Liver (tissue), 9 donors: ENCODE measurements around the gene SHROOM1. TPM values are rescaled to one million over a fixed set of nuclear protein-coding genes. Genes with fewer than 3 reads are reported as not detected.

Experiments used
- DNase-seq: peaks from one replicate; pipeline ENCODE4 v3.0.0-alpha.2; 2017; ENCODE audit warnings: low spot score
- H3K27ac ChIP-seq, 2 donors: one replicate each; pipeline ENCODE4 v1.7.0; 2013; ENCODE audit warnings: inconsistent platforms in 2 of 2, low read length in 2 of 2, control low read depth in 1 of 2, low read depth in 1 of 2, mild to moderate bottlenecking in 1 of 2
- H3K27me3 ChIP-seq, 4 donors: one replicate each; pipeline versions ENCODE4 v1.6.1 to v1.7.0; 2013; ENCODE audit warnings: low read length in 3 of 4, inconsistent platforms in 1 of 4, mild to moderate bottlenecking in 1 of 4, moderate library complexity in 1 of 4; ENCODE audit not compliant: control insufficient read depth in 4 of 4, insufficient read depth in 4 of 4
- H3K36me3 ChIP-seq, 4 donors: one replicate each; pipeline versions ENCODE4 v1.6.1 to v1.7.0; 2013; ENCODE audit warnings: low read length in 3 of 4, mild to moderate bottlenecking in 3 of 4, low read depth in 1 of 4, moderate library complexity in 1 of 4; ENCODE audit not compliant: control insufficient read depth in 4 of 4, insufficient read depth in 3 of 4
- H3K4me1 ChIP-seq, 4 donors: one replicate each; pipeline versions ENCODE4 v1.6.1 to v1.7.0; 2013; ENCODE audit warnings: low read length in 3 of 4, mild to moderate bottlenecking in 3 of 4, moderate library complexity in 1 of 4; ENCODE audit not compliant: control insufficient read depth in 4 of 4, insufficient read depth in 4 of 4
- H3K4me3 ChIP-seq, 3 donors: one replicate each; pipeline versions ENCODE4 v1.6.1 to v1.7.0; 2013; ENCODE audit warnings: low read length in 3 of 3, control low read depth in 1 of 3, low read depth in 1 of 3, mild to moderate bottlenecking in 1 of 3
- H3K9ac ChIP-seq, 2 donors: one replicate each; pipeline ENCODE4 v1.7.0; 2013; ENCODE audit warnings: low read length in 2 of 2, mild to moderate bottlenecking in 2 of 2, moderate library complexity in 2 of 2, control low read depth in 1 of 2, low read depth in 1 of 2
- H3K9me3 ChIP-seq, 4 donors: one replicate each; pipeline versions ENCODE4 v1.6.1 to v1.7.0; 2013; ENCODE audit warnings: low read length in 3 of 4; ENCODE audit not compliant: control insufficient read depth in 4 of 4
- EGR1 ChIP-seq, 2 donors: IDR thresholded peaks; 2 replicates each; pipeline ENCODE4 v1.6.1; 2016 to 2018; ENCODE audit warnings: antibody characterized with exemption in 2 of 2, low read depth in 2 of 2
- FOXA2 ChIP-seq: IDR thresholded peaks from 2 replicates; pipeline ENCODE4 v1.6.1; 2016; ENCODE audit warnings: antibody characterized with exemption
- GABPA ChIP-seq, 2 donors: IDR thresholded peaks in 1 of 2; conservative IDR thresholded peaks in 1 of 2; 2 replicates each; pipeline ENCODE4 v1.6.1; 2016; ENCODE audit warnings: antibody characterized with exemption in 2 of 2, mild to moderate bottlenecking in 1 of 2, moderate library complexity in 1 of 2
- NR2F2 ChIP-seq: IDR thresholded peaks from 2 replicates; pipeline ENCODE4 v1.6.1; 2016; ENCODE audit warnings: antibody characterized with exemption
- RAD21 ChIP-seq, 2 donors: IDR thresholded peaks; 2 replicates each; pipeline ENCODE4 v1.6.1; 2016; ENCODE audit warnings: antibody characterized with exemption in 2 of 2, mild to moderate bottlenecking in 2 of 2
- RXRA ChIP-seq, 2 donors: IDR thresholded peaks; 2 replicates each; pipeline ENCODE4 v1.6.1; 2017 to 2018; ENCODE audit warnings: antibody characterized with exemption in 2 of 2, mild to moderate bottlenecking in 1 of 2
- SP1 ChIP-seq: IDR thresholded peaks from 2 replicates; pipeline ENCODE4 v1.6.1; 2018; ENCODE audit warnings: antibody characterized with exemption, mild to moderate bottlenecking
- TAF1 ChIP-seq: conservative IDR thresholded peaks from 2 replicates; pipeline ENCODE4 v1.6.1; 2016; ENCODE audit warnings: antibody characterized with exemption, mild to moderate bottlenecking
- YY1 ChIP-seq: IDR thresholded peaks from 2 replicates; pipeline ENCODE4 v1.6.1; 2016; ENCODE audit warnings: antibody characterized with exemption, mild to moderate bottlenecking
- WGBS: extraction: QIAGEN DNeasy Blood & Tissue Kit; methylation state at CpG from one replicate; pipeline ENCODE4 v1.1.7; 2013; 5-methylcytosine and 5-hydroxymethylcytosine counted together
- polyA plus RNA-seq, 2 donors: library from polyadenylated mRNA; stranded (reverse) in 1 of 2; unstranded in 1 of 2; fragments of 200-250 nt in 1 of 2; fragments of >200 nt in 1 of 2; fragmentation: Nextera tagmentation in 1 of 2; extraction: Ambion mirVana in 1 of 2; gene quantifications; one replicate each; pipeline versions ENCODE4 v1.2.1 to v1.2.3, GENCODE V29; 2013 to 2015
- total RNA-seq, 2 donors: library from RNA; depleted of rRNA; stranded (reverse); fragments of >200 nt; gene quantifications; one replicate each; pipeline ENCODE4 v1.2.3, GENCODE V29; 2014
- TF ChIP-seq, protein P1 (sequence below): IDR thresholded peaks from 2 replicates; pipeline ENCODE4 v1.6.1; 2016; ENCODE audit warnings: antibody characterized with exemption, mild to moderate bottlenecking
- TF ChIP-seq, protein P2 (sequence below): IDR thresholded peaks from 2 replicates; pipeline ENCODE4 v1.6.1; 2016; ENCODE audit warnings: antibody characterized with exemption
- TF ChIP-seq, protein P3 (sequence below): IDR thresholded peaks from 2 replicates; pipeline ENCODE4 v1.6.1; 2016; ENCODE audit warnings: antibody characterized with exemption
- TF ChIP-seq, protein P4 (sequence below): fragments of 150-350 bp; IDR thresholded peaks from 2 replicates; pipeline ENCODE4 v1.5.1; 2017; ENCODE audit warnings: improper control_type of control experiment, low read depth, low read length; ENCODE audit not compliant: missing input control
- TF ChIP-seq, protein P5 (sequence below): IDR thresholded peaks from 2 replicates; pipeline ENCODE4 v1.6.1; 2016; ENCODE audit warnings: antibody characterized with exemption
- donor health status: healthy.
- donor health status: healthy.
- donor health status: healthy.
- donor health status: healthy.
- donor health status: healthy.

Gene SHROOM1
- total and polyA plus RNA-seq, 4 donors = 6.1 to 28.5 (median 18.3) TPM

DNA sequence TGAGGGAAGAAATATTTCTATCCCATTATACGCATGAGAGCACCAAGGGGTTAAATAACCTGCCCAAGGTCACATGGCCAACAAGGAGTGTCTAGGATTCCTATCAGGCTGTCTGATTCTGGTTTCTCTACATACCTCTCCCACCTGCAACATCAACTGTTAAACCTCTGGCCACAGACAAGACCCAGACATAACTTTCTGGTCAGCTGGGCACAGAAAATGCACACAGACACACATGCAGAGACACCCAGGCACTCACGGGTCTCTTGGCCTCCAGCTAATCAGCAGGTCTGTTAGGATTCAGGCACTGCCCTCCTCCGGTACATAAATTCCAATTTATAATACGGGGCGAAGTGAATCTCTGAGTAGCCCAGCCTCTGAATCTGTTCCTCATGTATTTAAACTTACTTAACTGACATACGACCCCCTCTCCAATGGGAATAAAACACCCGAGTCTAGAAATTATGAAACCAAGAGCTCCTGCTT is 54.9 kb downstream of the SHROOM1 start (continued):
- TF ChIP-seq, protein P1, sequence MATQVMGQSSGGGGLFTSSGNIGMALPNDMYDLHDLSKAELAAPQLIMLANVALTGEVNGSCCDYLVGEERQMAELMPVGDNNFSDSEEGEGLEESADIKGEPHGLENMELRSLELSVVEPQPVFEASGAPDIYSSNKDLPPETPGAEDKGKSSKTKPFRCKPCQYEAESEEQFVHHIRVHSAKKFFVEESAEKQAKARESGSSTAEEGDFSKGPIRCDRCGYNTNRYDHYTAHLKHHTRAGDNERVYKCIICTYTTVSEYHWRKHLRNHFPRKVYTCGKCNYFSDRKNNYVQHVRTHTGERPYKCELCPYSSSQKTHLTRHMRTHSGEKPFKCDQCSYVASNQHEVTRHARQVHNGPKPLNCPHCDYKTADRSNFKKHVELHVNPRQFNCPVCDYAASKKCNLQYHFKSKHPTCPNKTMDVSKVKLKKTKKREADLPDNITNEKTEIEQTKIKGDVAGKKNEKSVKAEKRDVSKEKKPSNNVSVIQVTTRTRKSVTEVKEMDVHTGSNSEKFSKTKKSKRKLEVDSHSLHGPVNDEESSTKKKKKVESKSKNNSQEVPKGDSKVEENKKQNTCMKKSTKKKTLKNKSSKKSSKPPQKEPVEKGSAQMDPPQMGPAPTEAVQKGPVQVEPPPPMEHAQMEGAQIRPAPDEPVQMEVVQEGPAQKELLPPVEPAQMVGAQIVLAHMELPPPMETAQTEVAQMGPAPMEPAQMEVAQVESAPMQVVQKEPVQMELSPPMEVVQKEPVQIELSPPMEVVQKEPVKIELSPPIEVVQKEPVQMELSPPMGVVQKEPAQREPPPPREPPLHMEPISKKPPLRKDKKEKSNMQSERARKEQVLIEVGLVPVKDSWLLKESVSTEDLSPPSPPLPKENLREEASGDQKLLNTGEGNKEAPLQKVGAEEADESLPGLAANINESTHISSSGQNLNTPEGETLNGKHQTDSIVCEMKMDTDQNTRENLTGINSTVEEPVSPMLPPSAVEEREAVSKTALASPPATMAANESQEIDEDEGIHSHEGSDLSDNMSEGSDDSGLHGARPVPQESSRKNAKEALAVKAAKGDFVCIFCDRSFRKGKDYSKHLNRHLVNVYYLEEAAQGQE = no peak
- TF ChIP-seq, protein P2, sequence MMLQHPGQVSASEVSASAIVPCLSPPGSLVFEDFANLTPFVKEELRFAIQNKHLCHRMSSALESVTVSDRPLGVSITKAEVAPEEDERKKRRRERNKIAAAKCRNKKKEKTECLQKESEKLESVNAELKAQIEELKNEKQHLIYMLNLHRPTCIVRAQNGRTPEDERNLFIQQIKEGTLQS = no peak
- TF ChIP-seq SP1 (no peak), FOXA2 (no peak)

DNA sequence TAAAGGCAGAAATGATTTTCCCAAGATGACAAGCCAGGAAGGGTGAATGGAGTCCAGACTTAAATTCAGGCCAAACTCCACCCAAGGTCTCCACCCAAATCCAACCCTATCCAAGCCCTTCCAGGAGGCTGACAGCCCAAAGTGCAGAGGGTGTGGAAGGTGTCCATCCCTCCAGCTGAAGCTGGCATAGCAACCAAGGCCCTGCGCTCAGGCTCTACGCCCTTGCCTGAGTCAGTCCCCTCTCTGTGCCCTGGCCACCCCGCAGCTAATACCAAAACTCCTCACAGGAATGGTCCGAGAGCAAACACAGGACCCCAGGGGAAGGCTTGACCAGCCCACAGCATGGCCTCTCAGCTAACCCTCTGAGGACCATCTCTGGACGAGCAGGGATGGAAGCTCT is 55.6 kb downstream of the SHROOM1 start:
- Histone ChIP-seq H3K9ac (no peak overlapping the region), H3K27ac (no peak overlapping the region), H3K36me3 (no peaks in the 10 kb centered on the region), H3K4me3 (no peak overlapping the region), H3K4me1 (peaks cover 3 to 24% (median 7%) of the 10 kb centered on the region in 4 donors), H3K27me3 (no peaks in the 10 kb centered on the region), H3K9me3 (no peaks in the 10 kb centered on the region)
- no peak for TF ChIP-seq YY1
- no peak for TF ChIP-seq SP1
- no peak for TF ChIP-seq NR2F2
- TF ChIP-seq, protein P1 = no peak
- TF ChIP-seq FOXA2 = no peak
- no peak for TF ChIP-seq EGR1 (IDR thresholded peaks at IDR 0.05; ENCODE audit: low read depth in 2 of 2)
- TF ChIP-seq RXRA (IDR thresholded peaks at IDR 0.05) = no peak
- TF ChIP-seq RAD21 (IDR thresholded peaks at IDR 0.05) = no peak
- TF ChIP-seq TAF1 = no peak
- TF ChIP-seq, protein P3, sequence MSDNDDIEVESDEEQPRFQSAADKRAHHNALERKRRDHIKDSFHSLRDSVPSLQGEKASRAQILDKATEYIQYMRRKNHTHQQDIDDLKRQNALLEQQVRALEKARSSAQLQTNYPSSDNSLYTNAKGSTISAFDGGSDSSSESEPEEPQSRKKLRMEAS = no peak
- TF ChIP-seq GABPA (IDR thresholded peaks at IDR 0.05 in 1 of 2, conservative IDR thresholded peaks at IDR 0.05 in 1 of 2) = no peak
- TF ChIP-seq, protein P4, sequence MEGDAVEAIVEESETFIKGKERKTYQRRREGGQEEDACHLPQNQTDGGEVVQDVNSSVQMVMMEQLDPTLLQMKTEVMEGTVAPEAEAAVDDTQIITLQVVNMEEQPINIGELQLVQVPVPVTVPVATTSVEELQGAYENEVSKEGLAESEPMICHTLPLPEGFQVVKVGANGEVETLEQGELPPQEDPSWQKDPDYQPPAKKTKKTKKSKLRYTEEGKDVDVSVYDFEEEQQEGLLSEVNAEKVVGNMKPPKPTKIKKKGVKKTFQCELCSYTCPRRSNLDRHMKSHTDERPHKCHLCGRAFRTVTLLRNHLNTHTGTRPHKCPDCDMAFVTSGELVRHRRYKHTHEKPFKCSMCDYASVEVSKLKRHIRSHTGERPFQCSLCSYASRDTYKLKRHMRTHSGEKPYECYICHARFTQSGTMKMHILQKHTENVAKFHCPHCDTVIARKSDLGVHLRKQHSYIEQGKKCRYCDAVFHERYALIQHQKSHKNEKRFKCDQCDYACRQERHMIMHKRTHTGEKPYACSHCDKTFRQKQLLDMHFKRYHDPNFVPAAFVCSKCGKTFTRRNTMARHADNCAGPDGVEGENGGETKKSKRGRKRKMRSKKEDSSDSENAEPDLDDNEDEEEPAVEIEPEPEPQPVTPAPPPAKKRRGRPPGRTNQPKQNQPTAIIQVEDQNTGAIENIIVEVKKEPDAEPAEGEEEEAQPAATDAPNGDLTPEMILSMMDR = no peak
- TF ChIP-seq, protein P5, sequence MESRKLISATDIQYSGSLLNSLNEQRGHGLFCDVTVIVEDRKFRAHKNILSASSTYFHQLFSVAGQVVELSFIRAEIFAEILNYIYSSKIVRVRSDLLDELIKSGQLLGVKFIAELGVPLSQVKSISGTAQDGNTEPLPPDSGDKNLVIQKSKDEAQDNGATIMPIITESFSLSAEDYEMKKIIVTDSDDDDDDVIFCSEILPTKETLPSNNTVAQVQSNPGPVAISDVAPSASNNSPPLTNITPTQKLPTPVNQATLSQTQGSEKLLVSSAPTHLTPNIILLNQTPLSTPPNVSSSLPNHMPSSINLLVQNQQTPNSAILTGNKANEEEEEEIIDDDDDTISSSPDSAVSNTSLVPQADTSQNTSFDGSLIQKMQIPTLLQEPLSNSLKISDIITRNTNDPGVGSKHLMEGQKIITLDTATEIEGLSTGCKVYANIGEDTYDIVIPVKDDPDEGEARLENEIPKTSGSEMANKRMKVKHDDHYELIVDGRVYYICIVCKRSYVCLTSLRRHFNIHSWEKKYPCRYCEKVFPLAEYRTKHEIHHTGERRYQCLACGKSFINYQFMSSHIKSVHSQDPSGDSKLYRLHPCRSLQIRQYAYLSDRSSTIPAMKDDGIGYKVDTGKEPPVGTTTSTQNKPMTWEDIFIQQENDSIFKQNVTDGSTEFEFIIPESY = no peak
- WGBS = 93% methylated on average over 5 of the region's 5 CpGs
- no peak for DNase-seq
